Transverse colon (tissue), 4 donors: ENCODE results near the gene CABP4. TPM values are rescaled to one million over a fixed set of nuclear protein-coding genes. Genes with fewer than 3 reads are reported as not detected.

Experiments used
- DNase-seq: peaks from one replicate; pipeline ENCODE4 v3.0.0-alpha.2; 2019
- H3K27ac ChIP-seq, 4 donors: fragments of 200-600 bp; sonication (generic); 2 replicates each; pipeline ENCODE4 v1.5.1; 2016 to 2018; ENCODE audit warnings: inconsistent platforms in 4 of 4
- H3K27me3 ChIP-seq: fragments of 200-600 bp; sonication (generic); 2 replicates; pipeline ENCODE4 v1.5.1; 2017; ENCODE audit warnings: inconsistent platforms
- H3K36me3 ChIP-seq, 4 donors: fragments of 200-600 bp; sonication (generic); 2 replicates each; pipeline ENCODE4 v1.5.1; 2017 to 2019; ENCODE audit warnings: inconsistent platforms in 4 of 4
- H3K4me1 ChIP-seq, 4 donors: fragments of 200-600 bp; sonication (generic); 2 replicates each; pipeline ENCODE4 v1.5.1; 2017 to 2020; ENCODE audit warnings: inconsistent platforms in 4 of 4
- H3K4me3 ChIP-seq, 4 donors: fragments of 200-600 bp; sonication (generic); 1 replicate in 1 of 4; 2 replicates in 3 of 4; pipeline versions ENCODE4 v1.5.1 to v1.6.1; 2017 to 2019; ENCODE audit warnings: inconsistent platforms in 4 of 4
- H3K9me3 ChIP-seq, 2 donors: fragments of 200-600 bp; sonication (generic); 2 replicates each; pipeline ENCODE4 v1.5.1; 2017 to 2019; ENCODE audit warnings: inconsistent platforms in 2 of 2
- CTCF ChIP-seq, 5 experiments: fragments of 200-600 bp in 3 of 5; fragments of 450-650 bp in 2 of 5; sonication (generic) in 3 of 5; IDR thresholded peaks; 1 replicate in 2 of 5; 2 replicates in 3 of 5; pipeline ENCODE4 v1.5.1; 2016 to 2017; ENCODE audit warnings: antibody characterized with exemption in 5 of 5, inconsistent platforms in 3 of 5, mild to moderate bottlenecking in 2 of 5, moderate library complexity in 1 of 5
- EP300 ChIP-seq: sonication (generic); formaldehyde crosslinking; IDR thresholded peaks from one replicate; pipeline ENCODE4 v1.6.1; 2017; ENCODE audit warnings: antibody characterized with exemption, low read depth
- POLR2A ChIP-seq: fragments of 450-650 bp; IDR thresholded peaks from one replicate; pipeline ENCODE4 v1.6.1; 2016; ENCODE audit warnings: antibody characterized with exemption, mild to moderate bottlenecking, moderate library complexity
- POLR2AphosphoS5 ChIP-seq, 3 donors: sonication (generic); formaldehyde crosslinking; IDR thresholded peaks; one replicate each; pipeline ENCODE4 v1.6.1; 2016; ENCODE audit warnings: antibody characterized with exemption in 3 of 3
- WGBS, 2 donors: methylation state at CpG; one replicate each; pipeline ENCODE4 v1.1.5; 2018; ENCODE audit warnings: low coverage in 1 of 2; 5-methylcytosine and 5-hydroxymethylcytosine counted together
- in situ Hi-C, 4 donors: fragments of 200-750 bp; cut with MboI; loops; one replicate each; pipeline versions ENCODE4 v1.15.0 to v1.15.1; 2017; ENCODE audit warnings: low sequenced_read_pairs in 3 of 4, low pct_ligation_motif_present in 1 of 4, low pct_unique_long_range_greater_than_20kb in 1 of 4
- intact Hi-C: fragments of 100-400 bp; cut with DNase I; formaldehyde crosslinking; loops from one replicate; pipeline ENCODE4 v1.15.1; 2023; ENCODE audit warnings: low total_unique reads
- total RNA-seq, 4 donors: library from RNA; depleted of rRNA; stranded (reverse); fragments of >200 nt; gene quantifications; one replicate each; pipeline ENCODE4 v1.1.0, GENCODE V29; 2016

CABP4 gene
- total RNA-seq, 4 donors from 2014 or later: 1.2 to 2.2 TPM; not detected in 2

GRCh38 chr11:67417425-67417824 is 37.7 kb upstream of the CABP4 start:
- H3K9me3 ChIP-seq: no peaks in the 10 kb centered on the region
- 93% methylated on average over 3 of the region's 12 CpGs; no CpG with 5 or more reads in 1 of the 2 donors for WGBS, 2 donors
- intact Hi-C loops (no loop called here), in situ Hi-C loops (no loop called here)
- peaks cover 13 to 42% (median 29%) of the 10 kb centered on the region in 4 donors for H3K4me1 ChIP-seq
- no peak for DNase-seq
- peaks cover 20% of the 10 kb centered on the region for H3K27me3 ChIP-seq
- H3K27ac ChIP-seq: no peak overlapping the region
- no peaks in the 10 kb centered on the region for H3K36me3 ChIP-seq
- H3K4me3 ChIP-seq: no peak overlapping the region
- no peak for TF ChIP-seq POLR2A
- no peak for TF ChIP-seq POLR2AphosphoS5 (IDR thresholded peaks at IDR 0.05)
- TF ChIP-seq EP300: no peak
- no peak for TF ChIP-seq CTCF (IDR thresholded peaks at IDR 0.05)

GRCh38 chr11:67418476-67419281 is 36.5 kb upstream of the CABP4 start:
- no peaks in the 10 kb centered on the region for H3K9me3 ChIP-seq
- H3K4me3 ChIP-seq: no peak overlapping the region
- DNase-seq: no peak
- H3K27me3 ChIP-seq: peaks cover 12% of the 10 kb centered on the region
- H3K36me3 ChIP-seq: no peaks in the 10 kb centered on the region
- in situ Hi-C loops (no loop called here), intact Hi-C loops (no loop called here)
- peaks cover 13 to 42% (median 29%) of the 10 kb centered on the region in 4 donors for H3K4me1 ChIP-seq
- H3K27ac ChIP-seq: peak overlapping the region in 1 of 4 donors; percentile 30
- WGBS, 2 donors: 76% methylated on average over 25 of the region's 26 CpGs; no CpG with 5 or more reads in 1 of the 2 donors
- TF ChIP-seq POLR2A (no peak), CTCF (IDR thresholded peaks at IDR 0.05) (no peak), POLR2AphosphoS5 (IDR thresholded peaks at IDR 0.05) (no peak), EP300 (no peak)

- no peak for TF ChIP-seq POLR2AphosphoS5 (IDR thresholded peaks at IDR 0.05)
- TF ChIP-seq CTCF (IDR thresholded peaks at IDR 0.05): no peak
- TF ChIP-seq POLR2A: no peak
- TF ChIP-seq EP300: no peak
- Histone ChIP-seq H3K27ac (peak overlapping the region in 1 of 4 donors; percentile 91), H3K4me3 (no peak overlapping the region), H3K4me1 (peaks cover 13 to 42% (median 29%) of the 10 kb centered on the region in 4 donors), H3K27me3 (peaks cover 10% of the 10 kb centered on the region), H3K36me3 (no peaks in the 10 kb centered on the region), H3K9me3 (no peaks in the 10 kb centered on the region)
- no peak for DNase-seq
- in situ Hi-C loops: no loop called here
- 91% methylated on average over 21 of the region's 21 CpGs; no CpG with 5 or more reads in 1 of the 2 donors for WGBS, 2 donors
- intact Hi-C loops: no loop called here
Observed at GRCh38 chr11:67419325-67420049, 35.7 kb upstream of the CABP4 start.

- Histone ChIP-seq H3K36me3 (no peaks in the 10 kb centered on the region), H3K4me1 (peaks cover 13 to 37% (median 23%) of the 10 kb centered on the region in 4 donors), H3K9me3 (no peaks in the 10 kb centered on the region), H3K4me3 (peak overlapping the region in 3 of 4 donors; percentile 52 to 79 (median 58)), H3K27me3 (peaks cover 3% of the 10 kb centered on the region), H3K27ac (peak overlapping the region; percentile 88 to 97 (median 93))
- WGBS, 2 donors: 38% methylated on average over 12 of the region's 15 CpGs; no CpG with 5 or more reads in 1 of the 2 donors
- in situ Hi-C loops: no loop called here
- intact Hi-C loops: no loop called here
- no peak for TF ChIP-seq POLR2AphosphoS5 (IDR thresholded peaks at IDR 0.05)
- no peak for DNase-seq
Observed at GRCh38 chr11:67420147-67420645, 35.0 kb upstream of the CABP4 start.
